Thyroid gland (tissue), 4 donors: ENCODE results near the gene DAPP1. TPM values are rescaled to one million over a fixed set of nuclear protein-coding genes. Genes with fewer than 3 reads are reported as not detected.

Experiments
- DNase-seq, 2 donors: peaks; one replicate each; pipeline ENCODE4 v3.0.0-alpha.2; 2019
- H3K27ac ChIP-seq, 3 donors: fragments of 200-600 bp; sonication (generic); 1 replicate in 2 of 3; 2 replicates in 1 of 3; pipeline ENCODE4 v1.5.1; 2016 to 2019; ENCODE audit warnings: mild to moderate bottlenecking in 1 of 3, moderate library complexity in 1 of 3
- H3K27me3 ChIP-seq: fragments of 200-600 bp; sonication (generic); one replicate; pipeline ENCODE4 v1.5.1; 2019
- H3K36me3 ChIP-seq, 2 donors: fragments of 200-600 bp; sonication (generic); one replicate each; pipeline ENCODE4 v1.5.1; 2016 to 2019
- H3K4me1 ChIP-seq, 2 donors: fragments of 200-600 bp; sonication (generic); one replicate each; pipeline ENCODE4 v1.5.1; 2017 to 2019
- H3K4me3 ChIP-seq, 3 donors: fragments of 200-600 bp; sonication (generic); replicated peaks in 1 of 3; 1 replicate in 2 of 3; 2 replicates in 1 of 3; pipeline ENCODE4 v1.5.1; 2016; ENCODE audit warnings: mild to moderate bottlenecking in 1 of 3
- H3K9me3 ChIP-seq: fragments of 200-600 bp; sonication (generic); one replicate; pipeline ENCODE4 v1.5.1; 2017
- POLR2A ChIP-seq, 2 donors: fragments of 450-650 bp; IDR thresholded peaks; one replicate each; pipeline ENCODE4 v1.6.1; 2017; ENCODE audit warnings: antibody characterized with exemption in 2 of 2, mild to moderate bottlenecking in 2 of 2, moderate library complexity in 1 of 2
- WGBS, 2 donors: methylation state at CpG; one replicate each; pipeline ENCODE4 v1.1.5; 2017; 5-methylcytosine and 5-hydroxymethylcytosine counted together
- intact Hi-C: fragments of 100-400 bp; cut with DNase I; formaldehyde crosslinking; loops from one replicate; pipeline ENCODE4 v1.15.1; 2023
- total RNA-seq, 4 donors: library from RNA; depleted of rRNA; stranded (reverse); fragments of >200 nt; gene quantifications; one replicate each; pipeline ENCODE4 v1.2.3, GENCODE V29; 2016
- TF ChIP-seq, protein P1 (sequence below), 6 experiments: fragments of 200-600 bp in 3 of 6; fragments of 450-650 bp in 3 of 6; sonication (generic) in 3 of 6; IDR thresholded peaks; one replicate each; pipeline ENCODE4 v1.5.1; 2016 to 2019; ENCODE audit warnings: antibody characterized with exemption in 6 of 6, mild to moderate bottlenecking in 2 of 6, inconsistent platforms in 1 of 6, moderate library complexity in 1 of 6

DAPP1 gene
- total RNA-seq, 4 donors from 2014 or later = 0.33 to 1.5 (median 0.70) TPM

DNA sequence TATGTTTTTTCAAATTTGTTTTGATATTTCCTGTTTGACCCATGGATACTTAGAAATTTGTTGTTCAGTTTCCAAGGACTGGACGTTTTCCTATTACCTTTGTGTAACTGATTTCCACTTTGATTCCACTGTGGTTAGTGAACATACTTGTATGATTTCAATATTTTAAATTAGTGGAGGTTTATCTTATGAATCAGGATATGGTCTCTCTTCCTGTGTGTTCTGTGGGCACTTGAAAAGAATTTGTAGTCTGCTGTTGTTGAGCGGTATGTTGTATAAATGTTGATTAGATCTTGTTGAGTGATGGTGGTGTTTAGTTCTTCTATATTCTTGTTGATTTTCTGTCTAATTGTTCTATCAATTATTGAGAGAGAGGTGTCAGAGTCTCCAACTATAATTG lies 98.8 kb downstream of the DAPP1 start:
- H3K4me3 ChIP-seq = no peak overlapping the region
- H3K9me3 ChIP-seq = no peaks in the 10 kb centered on the region
- intact Hi-C loops = no loop called here
- H3K27me3 ChIP-seq = no peaks in the 10 kb centered on the region
- peaks cover 0 to 3% of the 10 kb centered on the region in 2 donors for H3K36me3 ChIP-seq
- no peaks in the 10 kb centered on the region for H3K4me1 ChIP-seq
- no peak for TF ChIP-seq POLR2A (IDR thresholded peaks at IDR 0.05)
- TF ChIP-seq, protein P1, sequence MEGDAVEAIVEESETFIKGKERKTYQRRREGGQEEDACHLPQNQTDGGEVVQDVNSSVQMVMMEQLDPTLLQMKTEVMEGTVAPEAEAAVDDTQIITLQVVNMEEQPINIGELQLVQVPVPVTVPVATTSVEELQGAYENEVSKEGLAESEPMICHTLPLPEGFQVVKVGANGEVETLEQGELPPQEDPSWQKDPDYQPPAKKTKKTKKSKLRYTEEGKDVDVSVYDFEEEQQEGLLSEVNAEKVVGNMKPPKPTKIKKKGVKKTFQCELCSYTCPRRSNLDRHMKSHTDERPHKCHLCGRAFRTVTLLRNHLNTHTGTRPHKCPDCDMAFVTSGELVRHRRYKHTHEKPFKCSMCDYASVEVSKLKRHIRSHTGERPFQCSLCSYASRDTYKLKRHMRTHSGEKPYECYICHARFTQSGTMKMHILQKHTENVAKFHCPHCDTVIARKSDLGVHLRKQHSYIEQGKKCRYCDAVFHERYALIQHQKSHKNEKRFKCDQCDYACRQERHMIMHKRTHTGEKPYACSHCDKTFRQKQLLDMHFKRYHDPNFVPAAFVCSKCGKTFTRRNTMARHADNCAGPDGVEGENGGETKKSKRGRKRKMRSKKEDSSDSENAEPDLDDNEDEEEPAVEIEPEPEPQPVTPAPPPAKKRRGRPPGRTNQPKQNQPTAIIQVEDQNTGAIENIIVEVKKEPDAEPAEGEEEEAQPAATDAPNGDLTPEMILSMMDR (IDR thresholded peaks at IDR 0.05) = no peak
- H3K27ac ChIP-seq = no peak overlapping the region
- 89 to 98% methylated on average over 2 of the region's 2 CpGs for WGBS, 2 donors
- DNase-seq = no peak

DNA sequence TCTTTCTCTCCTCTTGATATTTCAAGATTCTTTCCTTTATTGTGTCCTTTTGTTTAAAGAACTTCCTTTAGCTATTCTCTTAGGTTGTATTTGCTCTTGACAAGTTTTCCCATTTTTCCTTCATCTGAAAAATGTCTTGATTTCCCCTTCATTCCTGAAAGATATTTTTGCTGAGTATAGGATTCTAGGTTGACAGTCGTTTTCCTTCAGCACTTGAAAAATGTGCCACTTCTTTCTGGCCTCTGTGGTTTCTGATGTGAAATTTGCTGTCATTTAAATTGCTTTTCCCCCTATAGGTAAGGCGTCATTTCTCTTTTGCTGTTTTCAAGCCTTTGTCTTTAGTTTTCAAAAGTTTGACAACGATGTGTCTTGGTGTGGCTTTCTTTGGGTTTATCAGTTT lies 100.9 kb downstream of the DAPP1 start:
- H3K9me3 ChIP-seq = no peaks in the 10 kb centered on the region
- H3K27me3 ChIP-seq = no peaks in the 10 kb centered on the region
- TF ChIP-seq, protein P1 (IDR thresholded peaks at IDR 0.05) = no peak
- no peak for TF ChIP-seq POLR2A (IDR thresholded peaks at IDR 0.05)
- intact Hi-C loops = no loop called here
- H3K4me3 ChIP-seq = no peak overlapping the region
- 96 to 98% methylated on average over 3 of the region's 3 CpGs for WGBS, 2 donors
- peaks cover under 1 to 3% of the 10 kb centered on the region in 2 donors for H3K36me3 ChIP-seq
- DNase-seq = no peak
- H3K27ac ChIP-seq = no peak overlapping the region
- no peaks in the 10 kb centered on the region for H3K4me1 ChIP-seq

DNA sequence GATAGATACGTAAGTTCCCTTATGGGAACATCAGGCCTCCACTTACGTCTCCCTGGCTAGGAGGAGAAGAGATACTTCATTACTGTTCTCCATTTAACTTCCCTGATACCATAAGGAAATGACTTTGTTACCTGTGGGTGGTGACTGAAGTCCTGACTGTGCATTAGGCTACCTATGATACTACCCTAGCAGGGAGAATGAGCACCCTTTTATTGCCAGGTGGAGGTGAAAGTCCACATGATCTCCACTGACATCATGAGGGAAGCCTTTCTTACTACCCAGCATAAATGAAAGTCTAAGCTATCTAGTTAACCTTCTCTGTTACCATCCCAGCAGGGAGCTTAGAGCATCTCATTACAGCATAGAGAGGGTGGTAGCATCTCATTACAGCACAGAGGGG lies 102.0 kb downstream of the DAPP1 start:
- H3K4me1 ChIP-seq = no peaks in the 10 kb centered on the region
- H3K9me3 ChIP-seq = no peaks in the 10 kb centered on the region
- intact Hi-C loops = no loop called here
- H3K27me3 ChIP-seq = no peaks in the 10 kb centered on the region
- H3K4me3 ChIP-seq = no peak overlapping the region
- WGBS, 2 donors = 95 to 100% methylated on average over 2 of the region's 2 CpGs
- no peak overlapping the region for H3K27ac ChIP-seq
- H3K36me3 ChIP-seq = peaks cover 3% of the 10 kb centered on the region in 2 donors
- TF ChIP-seq, protein P1 (IDR thresholded peaks at IDR 0.05) = no peak
- TF ChIP-seq POLR2A (IDR thresholded peaks at IDR 0.05) = no peak
- DNase-seq = no peak

Other genes with a start within 250 kb of the DAPP1 start
- gene MTTP, start 242.0 kb upstream of the DAPP1 start, total RNA-seq = under 1 TPM in 2 of 4 donors, not detected in 2; 0.50 to 0.67 TPM
- under 1 TPM in 2 of 4 donors, not detected in 2; 0.22 to 0.34 TPM for gene C4orf54, start 159.0 kb upstream of the DAPP1 start, total RNA-seq
- gene LAMTOR3, start 77.6 kb downstream of the DAPP1 start, total RNA-seq = 100 to 1,000 TPM in 1 of 4 donors, 10 to 100 TPM in 3; 67.5 to 103 (median 86.1) TPM
- gene DNAJB14, start 129.8 kb downstream of the DAPP1 start, total RNA-seq = 10 to 100 TPM; 48.1 to 84.4 (median 72.3) TPM
- gene H2AZ1, start 133.4 kb downstream of the DAPP1 start, total RNA-seq = 100 to 1,000 TPM; 141 to 185 (median 150) TPM